GM21528 (cell line): Measurements from ENCODE around the gene CDK8.

Experiments used
- ATAC-seq: cut with Tn5 transposase; IDR thresholded peaks from one replicate; pipeline ENCODE4 v1.9.1; 2021; ENCODE audit warnings: mild to moderate bottlenecking, moderate library complexity; ENCODE audit not compliant: unreplicated experiment, low FRiP score

Gene CDK8

DNA sequence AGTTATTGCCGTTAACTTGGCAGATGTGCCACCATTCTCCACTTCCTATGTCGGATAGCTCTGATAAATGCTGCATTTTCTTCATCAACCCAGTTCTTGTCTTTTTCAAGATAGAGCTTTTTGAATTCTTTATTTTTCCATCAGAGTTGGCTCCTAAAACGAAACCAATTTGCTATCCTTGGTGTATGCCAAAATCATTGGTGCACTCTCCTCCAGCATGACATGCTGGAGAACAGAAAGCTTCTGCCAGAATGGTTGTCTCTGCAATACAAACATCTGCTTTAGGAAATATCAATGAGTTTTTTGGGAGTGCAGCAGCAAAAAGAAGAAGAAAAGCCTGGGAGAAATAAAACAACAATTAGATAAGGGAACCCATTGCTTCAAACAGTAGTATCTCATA is 124.2 kb downstream of the CDK8 start:
- no peak for ATAC-seq

GRCh38 chr13:26379831-26380230 is 125.9 kb downstream of the CDK8 start:
- ATAC-seq = no peak

- no peak for ATAC-seq
These were observed 127.0 kb downstream of the CDK8 start for GRCh38 chr13:26380930-26381329.

DNA sequence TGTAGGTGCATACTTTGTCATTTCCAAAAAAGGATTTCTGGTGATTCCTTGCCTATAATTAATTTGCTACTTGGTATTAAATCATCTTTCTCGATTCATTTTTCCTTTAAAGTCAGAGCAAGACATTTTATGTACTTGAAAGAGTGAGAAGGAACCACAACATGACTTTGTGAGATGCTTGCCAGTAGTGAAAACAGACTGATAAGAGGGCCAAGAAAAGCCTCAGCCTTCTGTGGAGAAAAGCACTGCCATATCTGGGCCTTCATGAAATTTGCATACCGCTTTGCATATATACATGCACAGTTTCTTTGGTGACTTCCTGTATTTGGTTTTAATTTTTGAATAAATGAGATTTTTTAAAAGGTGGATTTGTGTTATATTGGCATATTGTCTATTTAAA is 128.4 kb downstream of the CDK8 start:
- no peak for ATAC-seq

- no peak for ATAC-seq
These were observed 128.9 kb downstream of the CDK8 start for GRCh38 chr13:26382835-26383234.

- ATAC-seq = no peak
These were observed 130.7 kb downstream of the CDK8 start for GRCh38 chr13:26384587-26384986.

- ATAC-seq = no peak
These were observed 132.1 kb downstream of the CDK8 start for GRCh38 chr13:26386026-26386425.

DNA sequence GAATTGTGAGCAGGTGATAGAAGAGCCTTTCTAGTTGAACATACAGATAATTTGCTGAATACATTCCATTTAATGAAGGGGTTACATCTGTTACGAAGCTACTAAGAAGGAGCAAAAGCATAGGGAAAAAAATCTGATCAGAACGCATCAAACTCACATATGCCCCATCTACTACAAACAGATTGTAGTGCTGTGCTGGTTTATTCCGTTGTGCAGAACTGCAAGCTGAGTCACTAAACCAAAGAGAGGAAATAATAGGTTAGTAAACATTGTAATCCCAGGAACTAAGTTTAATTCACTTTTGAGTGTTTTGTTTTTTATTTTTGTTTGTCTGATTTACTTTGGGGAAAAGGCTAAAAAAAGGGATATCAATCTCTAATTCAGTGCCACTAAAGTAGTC is 136.3 kb downstream of the CDK8 start:
- no peak for ATAC-seq

DNA sequence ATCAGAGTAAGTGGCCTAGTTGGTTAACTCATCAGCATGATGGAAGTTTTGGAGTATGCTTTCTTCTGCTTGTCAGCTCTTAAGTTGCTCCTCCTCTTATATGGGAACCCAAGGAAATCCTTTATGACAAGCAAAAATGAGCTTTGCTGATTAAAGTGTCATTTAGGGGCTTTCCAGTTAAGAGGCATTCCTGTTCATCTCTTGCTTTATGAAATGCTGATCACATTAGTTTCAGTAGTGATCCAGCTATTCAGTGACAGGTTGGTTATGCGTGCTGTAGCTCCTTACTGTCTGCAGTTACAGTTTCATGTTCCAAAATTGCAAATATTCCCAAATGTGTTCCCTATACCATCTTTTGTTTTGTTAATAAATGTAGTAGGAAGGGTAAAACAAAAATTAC is 146.6 kb downstream of the CDK8 start:
- no peak for ATAC-seq

DNA sequence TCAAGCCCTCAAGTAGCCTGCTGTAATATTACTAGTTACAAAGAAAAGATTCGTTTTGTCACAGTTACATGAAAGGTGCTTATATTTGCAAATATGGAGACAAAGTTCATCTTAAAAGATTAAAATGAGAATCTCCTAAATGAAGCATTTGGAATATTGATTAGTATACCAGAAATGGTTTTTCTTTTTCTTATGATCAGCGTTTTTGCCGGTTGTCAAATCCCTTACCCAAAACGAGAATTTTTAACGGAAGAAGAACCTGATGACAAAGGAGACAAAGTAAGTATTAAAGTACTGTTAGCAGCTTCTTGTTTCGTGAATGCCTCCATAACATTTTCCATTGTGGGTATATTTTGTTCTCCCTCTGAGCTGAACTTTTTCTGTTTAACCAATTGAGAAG is 147.1 kb downstream of the CDK8 start:
- no peak for ATAC-seq

- ATAC-seq = no peak
These were observed 147.7 kb downstream of the CDK8 start for GRCh38 chr13:26401578-26402021.

- ATAC-seq = no peak
These were observed 152.9 kb downstream of the CDK8 start for GRCh38 chr13:26406791-26407190.

DNA sequence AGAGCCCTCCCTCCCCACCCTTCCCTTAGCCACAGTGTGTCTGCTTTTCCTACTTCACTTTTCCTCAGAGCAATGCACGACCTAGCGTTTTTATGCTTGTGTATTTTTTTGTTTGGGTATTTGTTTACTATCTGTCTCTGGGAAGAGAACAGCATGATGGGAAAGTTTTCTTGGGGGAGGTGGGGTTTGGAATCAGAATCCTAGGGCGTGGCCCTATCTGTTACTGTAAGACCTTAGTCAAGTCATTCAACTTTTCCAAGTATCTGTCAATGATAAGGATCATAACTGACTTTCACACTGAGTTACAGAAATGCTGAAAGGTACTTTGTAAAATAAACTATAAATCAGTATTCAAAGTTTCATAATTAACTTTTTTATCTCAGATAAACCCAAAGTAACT is 157.3 kb downstream of the CDK8 start:
- no peak for ATAC-seq

DNA sequence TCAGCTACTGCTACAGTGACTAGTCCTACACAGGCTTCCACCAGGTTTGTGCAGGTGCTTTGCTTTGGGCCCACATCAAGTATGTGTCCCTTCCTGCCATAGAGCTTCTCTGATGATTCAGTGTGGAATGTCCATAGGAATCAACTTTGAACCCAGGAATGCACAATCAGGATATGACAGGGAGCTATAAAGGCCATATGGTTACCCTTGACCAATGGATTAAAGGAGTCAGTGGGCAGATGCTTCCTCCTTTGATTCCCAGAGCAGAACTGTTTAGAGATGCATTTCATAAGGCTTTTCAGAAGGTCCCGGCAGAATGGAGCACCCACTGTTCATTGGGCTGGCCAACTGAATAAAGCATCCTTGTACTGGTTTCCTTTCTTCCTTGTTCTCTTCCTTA is 158.3 kb downstream of the CDK8 start:
- ATAC-seq = no peak

DNA sequence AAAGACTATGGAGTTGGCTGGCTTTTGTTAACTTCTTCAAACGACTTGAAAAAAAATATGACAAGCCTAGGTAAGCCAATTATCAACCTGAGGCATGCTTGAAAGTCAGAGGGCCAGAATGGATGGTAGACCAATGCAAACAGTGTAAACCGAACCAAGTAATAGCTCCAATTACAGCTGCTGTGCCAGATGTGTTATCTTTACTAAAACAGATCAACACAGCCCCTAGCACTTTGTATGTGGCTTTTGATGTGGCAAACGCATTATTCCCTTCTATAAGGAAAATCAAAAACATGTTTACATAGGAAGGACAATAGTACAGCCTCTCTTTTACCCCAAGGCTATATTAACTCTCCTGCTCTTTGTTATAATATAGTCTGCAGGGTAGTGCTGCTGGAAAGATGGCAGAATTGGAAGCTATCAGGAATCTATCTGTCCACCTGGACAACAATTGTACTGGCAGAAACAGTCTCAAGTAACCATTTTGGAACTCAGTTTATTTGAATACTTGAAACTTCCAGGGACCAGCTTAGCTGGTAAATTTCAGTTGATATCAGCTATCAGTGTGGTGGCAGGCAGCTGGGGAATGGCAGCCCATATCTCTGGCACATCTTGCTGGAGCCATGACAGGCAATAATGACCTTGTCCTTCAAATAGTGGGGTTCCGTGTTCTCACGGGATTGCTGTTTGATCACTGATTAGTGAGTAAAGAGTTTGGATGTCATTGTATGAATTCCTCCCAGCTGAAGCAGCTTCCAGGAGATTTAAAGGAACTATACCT is 159.2 kb downstream of the CDK8 start:
- no peak for ATAC-seq

- ATAC-seq = no peak
These were observed 166.5 kb downstream of the CDK8 start for GRCh38 chr13:26420282-26420960.

GRCh38 chr13:26422036-26422435 is 168.1 kb downstream of the CDK8 start:
- ATAC-seq = no peak

GRCh38 chr13:26423629-26424028 is 169.7 kb downstream of the CDK8 start:
- no peak for ATAC-seq

GRCh38 chr13:26424181-26424580 is 170.3 kb downstream of the CDK8 start:
- ATAC-seq = no peak

- ATAC-seq = no peak
These were observed 171.8 kb downstream of the CDK8 start for GRCh38 chr13:26425443-26426358.

DNA sequence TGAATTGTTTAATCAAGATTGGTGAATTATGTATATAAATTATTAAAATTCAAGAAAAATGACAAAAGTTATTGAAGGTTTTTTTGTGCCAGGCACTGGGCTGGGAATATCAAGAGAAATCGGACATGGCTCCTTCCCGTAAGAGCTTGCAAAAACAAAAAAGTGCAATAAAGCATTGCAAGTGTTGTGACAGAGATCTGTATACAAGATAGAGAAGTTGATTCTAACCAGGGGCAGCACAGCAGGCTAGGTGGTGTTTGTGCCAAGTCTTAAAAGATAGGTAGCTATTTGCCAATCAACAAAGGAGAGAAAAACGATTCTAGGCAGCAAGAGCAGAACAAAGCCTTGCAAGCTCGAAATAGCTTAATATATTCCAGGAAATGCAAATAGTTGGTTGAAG is 179.8 kb downstream of the CDK8 start:
- ATAC-seq = no peak
